H9 (cell line): Measurements from ENCODE around the gene LTA4H. TPM values are rescaled to one million over a fixed set of nuclear protein-coding genes. Genes with fewer than 3 reads are reported as not detected.

Experiments used
- DNase-seq: peaks from one replicate; pipeline ENCODE4 v3.0.0-alpha.2; 2017
- H2AFZ ChIP-seq: one replicate; pipeline ENCODE4 v1.6.1; 2013; ENCODE audit warnings: mild to moderate bottlenecking, low read length, control low read depth, moderate library complexity
- H2AK5ac ChIP-seq: 2 replicates; pipeline ENCODE4 v1.6.1; 2013; ENCODE audit warnings: low read length, control low read depth, mixed read lengths; ENCODE audit not compliant: insufficient read length
- H2BK120ac ChIP-seq: one replicate; pipeline ENCODE4 v1.6.1; 2013; ENCODE audit warnings: low read depth, mild to moderate bottlenecking, low read length, control low read depth, inconsistent platforms; ENCODE audit not compliant: poor library complexity, severe bottlenecking
- H2BK12ac ChIP-seq: 2 replicates; pipeline ENCODE4 v1.6.1; 2013; ENCODE audit warnings: low read length, control low read depth, mixed read lengths, low read depth; ENCODE audit not compliant: insufficient read length
- H2BK15ac ChIP-seq: 2 replicates; pipeline ENCODE4 v1.6.1; 2013; ENCODE audit warnings: low read depth, low read length, control low read depth
- H2BK20ac ChIP-seq: one replicate; pipeline ENCODE4 v1.6.1; 2013; ENCODE audit warnings: low read depth, mild to moderate bottlenecking, low read length, control low read depth, inconsistent platforms; ENCODE audit not compliant: poor library complexity, severe bottlenecking
- H2BK5ac ChIP-seq: 2 replicates; pipeline ENCODE4 v1.6.1; 2013; ENCODE audit warnings: low read length, control low read depth, mixed read lengths; ENCODE audit not compliant: insufficient read length
- H3K14ac ChIP-seq: 2 replicates; pipeline ENCODE4 v1.6.1; 2013; ENCODE audit warnings: low read length, control low read depth; ENCODE audit not compliant: insufficient read depth
- H3K18ac ChIP-seq: 2 replicates; pipeline ENCODE4 v1.6.1; 2013; ENCODE audit warnings: low read depth, mild to moderate bottlenecking, mixed read lengths, low read length, control low read depth; ENCODE audit not compliant: insufficient read length
- H3K23ac ChIP-seq: 2 replicates; pipeline ENCODE4 v1.6.1; 2013; ENCODE audit warnings: low read length, control low read depth, mixed read lengths, low read depth; ENCODE audit not compliant: insufficient read length
- H3K23me2 ChIP-seq: 2 replicates; pipeline ENCODE4 v1.6.1; 2013; ENCODE audit warnings: low read depth, mild to moderate bottlenecking, mixed read lengths, low read length, control low read depth; ENCODE audit not compliant: insufficient read length, poor library complexity, severe bottlenecking
- H3K27ac ChIP-seq: 2 replicates; pipeline ENCODE4 v1.5.1; 2013; ENCODE audit warnings: low read length, control low read depth, mixed read lengths, low read depth; ENCODE audit not compliant: insufficient read length
- H3K27me3 ChIP-seq: 2 replicates; pipeline ENCODE4 v1.6.1; 2013; ENCODE audit warnings: low read length, control low read depth, inconsistent platforms; ENCODE audit not compliant: insufficient read depth
- H3K4ac ChIP-seq: 2 replicates; pipeline ENCODE4 v1.6.1; 2013; ENCODE audit warnings: low read depth, mild to moderate bottlenecking, control low read depth, inconsistent platforms, low read length, moderate library complexity
- H3K4me1 ChIP-seq: 2 replicates; pipeline ENCODE4 v1.6.1; 2013; ENCODE audit warnings: low read length, control low read depth, inconsistent platforms; ENCODE audit not compliant: insufficient read depth
- H3K4me2 ChIP-seq: 2 replicates; pipeline ENCODE4 v1.6.1; 2013; ENCODE audit warnings: low read length, control low read depth, mixed read lengths; ENCODE audit not compliant: insufficient read length, insufficient read depth
- H3K56ac ChIP-seq: 2 replicates; pipeline ENCODE4 v1.6.1; 2013; ENCODE audit warnings: low read depth, mild to moderate bottlenecking, mixed read lengths, low read length, control low read depth; ENCODE audit not compliant: insufficient read length
- H3K79me1 ChIP-seq: 2 replicates; pipeline ENCODE4 v1.6.1; 2013; ENCODE audit warnings: low read depth, mild to moderate bottlenecking, moderate library complexity, low read length, control low read depth, inconsistent platforms; ENCODE audit not compliant: insufficient read depth, poor library complexity, severe bottlenecking
- H3K79me2 ChIP-seq: 2 replicates; pipeline ENCODE4 v1.6.1; 2013; ENCODE audit warnings: low read length, control low read depth, inconsistent platforms; ENCODE audit not compliant: insufficient read depth
- H3K9ac ChIP-seq: 2 replicates; pipeline ENCODE4 v1.6.1; 2013; ENCODE audit warnings: low read length, control low read depth, mixed read lengths; ENCODE audit not compliant: insufficient read length; ENCODE audit errors: extremely low read depth
- H3K9me3 ChIP-seq: one replicate; pipeline ENCODE4 v1.6.1; 2013; ENCODE audit warnings: low read depth, low read length, inconsistent platforms; ENCODE audit not compliant: control insufficient read depth
- H3T11ph ChIP-seq: one replicate; pipeline ENCODE4 v1.6.1; 2013; ENCODE audit warnings: mild to moderate bottlenecking, low read length, control low read depth, inconsistent platforms
- H4K20me1 ChIP-seq: one replicate; pipeline ENCODE4 v1.6.1; 2013; ENCODE audit not compliant: control insufficient read depth, insufficient read length, insufficient read depth
- H4K5ac ChIP-seq: 2 replicates; pipeline ENCODE4 v1.6.1; 2013; ENCODE audit warnings: low read depth, mild to moderate bottlenecking, mixed read lengths, low read length, control low read depth; ENCODE audit not compliant: insufficient read length
- H4K8ac ChIP-seq: replicated peaks from 2 replicates; pipeline ENCODE4 v1.6.1; 2013; ENCODE audit warnings: low read length, control low read depth, mixed read lengths, low read depth; ENCODE audit not compliant: insufficient read length
- H4K91ac ChIP-seq: 2 replicates; pipeline ENCODE4 v1.6.1; 2013; ENCODE audit warnings: low read depth, mild to moderate bottlenecking, moderate library complexity, mixed read lengths, low read length, control low read depth; ENCODE audit not compliant: insufficient read length
- H3K27ac Mint-ChIP-seq, 3 experiments: 2 replicates in 2 of 3; 3 replicates in 1 of 3; pipeline ENCODE4 v1.8.0; 2020 to 2021; ENCODE audit warnings: mixed read lengths in 3 of 3, mild to moderate bottlenecking in 1 of 3, moderate library complexity in 1 of 3
- H3K27me3 Mint-ChIP-seq: 2 replicates; pipeline ENCODE4 v1.8.0; 2021; ENCODE audit warnings: low read depth, mild to moderate bottlenecking, moderate library complexity, mixed read lengths
- H3K36me3 Mint-ChIP-seq, 3 experiments: 2 replicates in 2 of 3; 3 replicates in 1 of 3; pipeline ENCODE4 v1.8.0; 2020 to 2021; ENCODE audit warnings: low read depth in 3 of 3, mixed read lengths in 3 of 3; ENCODE audit not compliant: insufficient read depth in 1 of 3
- H3K4me1 Mint-ChIP-seq, 2 experiments: 2 replicates each; pipeline ENCODE4 v1.8.0; 2020; ENCODE audit warnings: mixed read lengths in 2 of 2
- H3K4me3 Mint-ChIP-seq, 2 experiments: 2 replicates in 1 of 2; 3 replicates in 1 of 2; pipeline ENCODE4 v1.8.0; 2020 to 2021; ENCODE audit warnings: mild to moderate bottlenecking in 2 of 2, mixed read lengths in 2 of 2, moderate library complexity in 1 of 2
- H3K9me3 Mint-ChIP-seq, 2 experiments: 2 replicates in 1 of 2; 3 replicates in 1 of 2; pipeline ENCODE4 v1.8.0; 2020; ENCODE audit warnings: mild to moderate bottlenecking in 2 of 2, mixed read lengths in 2 of 2, moderate library complexity in 1 of 2
- CTCF ChIP-seq: fragments of 200-600 bp; sonication (generic); conservative IDR thresholded peaks from 3 replicates; pipeline ENCODE4 v1.8.0; 2021; ENCODE audit warnings: antibody characterized with exemption, mild to moderate bottlenecking
- WGBS: extraction: QIAGEN DNeasy Blood & Tissue Kit; methylation state at CpG from one replicate; pipeline ENCODE4 v1.1.7; 2013; ENCODE audit warnings: missing lambda C conversion rate, low lambda C conversion rate, mixed read lengths; ENCODE audit not compliant: insufficient read length; ENCODE audit errors: extremely low coverage; 5-methylcytosine and 5-hydroxymethylcytosine counted together
- total RNA-seq: library from RNA; stranded (reverse); gene quantifications from 2 replicates; pipeline ENCODE4 v1.2.1, GENCODE V29; 2021

The LTA4H gene
- total RNA-seq, 1 experiment from 2014 or later, result 144 TPM

- no peak overlapping the region for H2BK5ac ChIP-seq
- H3K56ac ChIP-seq, result no peak overlapping the region
- no peak overlapping the region for H2BK20ac ChIP-seq
- Mint-ChIP-seq H3K36me3 (peaks cover 0 to 11% (median 6%) of the 10 kb centered on the region in 3 experiments; a peak in 5 of 7 replicates), H3K4me1 (peaks cover 14 to 18% of the 10 kb centered on the region in 2 experiments), H3K4me3 (no peak overlapping the region), H3K9me3 (peaks cover 6 to 7% of the 10 kb centered on the region in 2 experiments; a peak in 4 of 5 replicates), H3K27ac (no peak overlapping the region), H3K27me3 (no peaks in the 10 kb centered on the region)
- H3K9ac ChIP-seq, result no peak overlapping the region
- H2AK5ac ChIP-seq, result no peak overlapping the region
- H4K5ac ChIP-seq, result no peak overlapping the region
- no peaks in the 10 kb centered on the region for H3K9me3 ChIP-seq
- no peak overlapping the region for H4K8ac ChIP-seq
- no peak overlapping the region for H3K4ac ChIP-seq
- no peak overlapping the region for H2BK120ac ChIP-seq
- no peak overlapping the region for H3K23ac ChIP-seq
- H4K20me1 ChIP-seq, result no peaks in the 10 kb centered on the region
- DNase-seq, result no peak
- no CpG with 5 or more reads among the region's 2 CpGs for WGBS
- H2BK15ac ChIP-seq, result no peak overlapping the region
- H4K91ac ChIP-seq, result no peak overlapping the region
- H3K4me1 ChIP-seq, result no peaks in the 10 kb centered on the region; the same call in 1 of the 2 replicates
- H3T11ph ChIP-seq, result no peak overlapping the region
- no peaks in the 10 kb centered on the region for H3K79me2 ChIP-seq
- no peaks in the 10 kb centered on the region for H3K79me1 ChIP-seq
- H2BK12ac ChIP-seq, result no peak overlapping the region
- no peak overlapping the region for H3K18ac ChIP-seq
- no peak for TF ChIP-seq CTCF
- no peak overlapping the region for H3K27ac ChIP-seq
- no peaks in the 10 kb centered on the region for H3K23me2 ChIP-seq
- no peak overlapping the region for H3K14ac ChIP-seq
- no peaks in the 10 kb centered on the region for H3K27me3 ChIP-seq
- no peak overlapping the region for H2AFZ ChIP-seq
- no peak overlapping the region for H3K4me2 ChIP-seq
These were observed 68.1 kb downstream of the LTA4H start for GRCh38 chr12:95967301-95967700.
